Mesendoderm (in vitro differentiated cells): Measurements from ENCODE around the gene GNRHR.

Source experiments
- DNase-seq: peaks from one replicate; pipeline ENCODE4 v3.0.0; 2013
- H2AK5ac ChIP-seq: 2 replicates; pipeline ENCODE4 v1.6.1; 2013; ENCODE audit warnings: low read length, inconsistent platforms
- H2BK120ac ChIP-seq: 2 replicates; pipeline ENCODE4 v1.6.1; 2013; ENCODE audit warnings: low read depth, mild to moderate bottlenecking, low read length, moderate library complexity, mixed read lengths
- H2BK15ac ChIP-seq: replicated peaks from 2 replicates; pipeline ENCODE4 v1.6.1; 2013; ENCODE audit warnings: low read depth, mild to moderate bottlenecking, moderate library complexity
- H2BK5ac ChIP-seq: 2 replicates; pipeline ENCODE4 v1.6.1; 2013; ENCODE audit warnings: low read length, inconsistent platforms
- H3K18ac ChIP-seq: 2 replicates; pipeline ENCODE4 v1.6.1; 2013; ENCODE audit warnings: mild to moderate bottlenecking, low read length, mixed read lengths
- H3K23ac ChIP-seq: one replicate; pipeline ENCODE4 v1.6.1; 2013; ENCODE audit warnings: low read length
- H3K27ac ChIP-seq: 2 replicates; pipeline ENCODE4 v1.5.1; 2013; ENCODE audit warnings: low read depth, mild to moderate bottlenecking, inconsistent platforms, low read length, moderate library complexity
- H3K27me3 ChIP-seq: 2 replicates; pipeline ENCODE4 v1.6.1; 2013; ENCODE audit warnings: low read length, control low read depth, mild to moderate bottlenecking, inconsistent platforms; ENCODE audit not compliant: insufficient read depth, poor library complexity
- H3K36me3 ChIP-seq: 2 replicates; pipeline ENCODE4 v1.6.1; 2013; ENCODE audit warnings: low read length, inconsistent platforms; ENCODE audit not compliant: control insufficient read depth, insufficient read depth
- H3K4ac ChIP-seq: one replicate; pipeline ENCODE4 v1.6.1; 2013; ENCODE audit warnings: low read depth, mild to moderate bottlenecking, low read length, moderate library complexity
- H3K4me1 ChIP-seq: 2 replicates; pipeline ENCODE4 v1.6.1; 2013; ENCODE audit warnings: low read depth, low read length, inconsistent platforms; ENCODE audit not compliant: control insufficient read depth
- H3K4me2 ChIP-seq: 2 replicates; pipeline ENCODE4 v1.6.1; 2013; ENCODE audit warnings: low read length
- H3K4me3 ChIP-seq: 2 replicates; pipeline ENCODE4 v1.5.1; 2013; ENCODE audit warnings: mild to moderate bottlenecking, low read length
- H3K56ac ChIP-seq: one replicate; pipeline ENCODE4 v1.6.1; 2013; ENCODE audit warnings: low read length
- H3K79me1 ChIP-seq: 2 replicates; pipeline ENCODE4 v1.6.1; 2013; ENCODE audit warnings: low read length, inconsistent platforms
- H3K79me2 ChIP-seq: 2 replicates; pipeline ENCODE4 v1.6.1; 2013; ENCODE audit warnings: mild to moderate bottlenecking, low read length; ENCODE audit not compliant: control insufficient read depth, insufficient read depth
- H3K9ac ChIP-seq: 2 replicates; pipeline ENCODE4 v1.6.1; 2013; ENCODE audit warnings: low read length, inconsistent platforms
- H4K5ac ChIP-seq: one replicate; pipeline ENCODE4 v1.6.1; 2013; ENCODE audit warnings: low read length
- H4K8ac ChIP-seq: one replicate; pipeline ENCODE4 v1.6.1; 2013; ENCODE audit warnings: low read depth, mild to moderate bottlenecking, control low read depth, low read length, moderate library complexity
- WGBS: extraction: QIAGEN DNeasy Blood & Tissue Kit; methylation state at CpG from one replicate; pipeline ENCODE4 v1.1.7; 2013; ENCODE audit warnings: low lambda C conversion rate, missing lambda C conversion rate; ENCODE audit not compliant: insufficient coverage; ENCODE audit errors: extremely low coverage; 5-methylcytosine and 5-hydroxymethylcytosine counted together

Gene GNRHR

DNA sequence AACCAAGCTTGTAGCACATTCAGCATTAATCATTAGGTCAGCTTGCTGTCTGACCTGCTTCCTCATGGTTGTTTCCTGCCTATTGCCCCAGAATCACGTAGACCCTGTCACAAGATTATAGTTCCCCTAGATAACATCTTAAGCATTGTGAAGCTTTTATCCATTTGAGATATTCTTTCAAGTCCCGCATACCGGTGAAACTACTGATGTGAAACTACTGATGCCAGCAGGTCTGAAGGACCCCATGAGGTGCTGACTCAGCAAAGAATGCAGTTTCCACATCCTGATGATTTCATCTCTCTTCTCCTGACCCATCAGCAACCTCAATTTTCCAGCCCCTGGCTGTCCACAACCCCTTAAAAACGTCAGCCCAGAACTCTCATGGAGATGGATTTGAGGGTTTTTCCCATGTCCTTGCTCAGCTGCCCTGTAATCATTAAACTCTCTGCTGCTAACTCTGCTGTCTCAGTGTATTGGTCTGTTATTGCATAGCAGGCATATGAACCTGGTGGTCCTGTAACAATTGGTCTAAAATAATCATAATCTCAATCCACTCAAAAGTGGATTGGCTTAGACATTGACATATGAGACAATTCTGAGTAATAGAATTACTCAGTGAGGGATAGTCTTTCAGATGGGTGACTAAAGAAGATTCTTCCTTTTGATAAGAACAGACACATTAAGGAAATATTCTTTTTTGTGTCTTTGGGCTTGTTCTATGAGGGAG is 26.9 kb downstream of the GNRHR start:
- H3K79me2 ChIP-seq, result no peaks in the 10 kb centered on the region
- no peak overlapping the region for H2BK15ac ChIP-seq
- no peak overlapping the region for H2BK120ac ChIP-seq
- no peak overlapping the region for H3K9ac ChIP-seq
- no peak overlapping the region for H3K4me3 ChIP-seq
- DNase-seq, result peak; percentile 83
- H2AK5ac ChIP-seq, result no peak overlapping the region
- H2BK5ac ChIP-seq, result no peak overlapping the region
- no peaks in the 10 kb centered on the region for H3K27me3 ChIP-seq
- no peak overlapping the region for H3K18ac ChIP-seq
- H3K36me3 ChIP-seq, result no peaks in the 10 kb centered on the region
- H3K23ac ChIP-seq, result no peak overlapping the region
- no peak overlapping the region for H3K4ac ChIP-seq
- no peak overlapping the region for H4K8ac ChIP-seq
- no CpG with 5 or more reads among the region's 4 CpGs for WGBS
- H3K56ac ChIP-seq, result no peak overlapping the region
- no peaks in the 10 kb centered on the region for H3K79me1 ChIP-seq
- no peak overlapping the region for H4K5ac ChIP-seq
- peaks cover under 1% of the 10 kb centered on the region for H3K4me1 ChIP-seq
- H3K27ac ChIP-seq, result no peak overlapping the region
- no peak overlapping the region for H3K4me2 ChIP-seq

DNA sequence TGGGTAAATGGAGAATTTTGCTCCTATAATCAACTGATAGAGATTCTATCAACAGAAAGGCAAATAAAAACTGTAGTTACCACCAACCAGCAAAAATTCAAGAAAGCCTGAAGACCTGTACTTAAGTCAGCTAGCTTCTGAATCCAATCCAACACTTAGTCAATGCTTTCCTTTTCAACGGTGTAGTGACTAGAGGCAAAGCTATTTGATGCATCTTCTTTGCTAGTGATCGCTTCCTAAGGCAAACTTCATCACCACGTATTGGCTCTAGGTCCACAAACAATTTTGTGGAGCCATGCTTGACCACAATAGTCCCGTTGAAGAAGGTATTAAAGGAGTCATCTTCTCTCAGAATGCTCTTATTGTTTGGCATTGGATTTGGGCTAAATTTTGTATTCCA is 28.2 kb downstream of the GNRHR start:
- Histone ChIP-seq H3K79me1 (no peaks in the 10 kb centered on the region), H3K27ac (no peak overlapping the region), H3K4me2 (no peak overlapping the region), H2BK5ac (no peak overlapping the region), H3K4me3 (no peak overlapping the region), H3K4ac (no peak overlapping the region), H2BK15ac (no peak overlapping the region), H3K27me3 (no peaks in the 10 kb centered on the region), H3K4me1 (peaks cover 10% of the 10 kb centered on the region), H3K36me3 (no peaks in the 10 kb centered on the region), H3K23ac (no peak overlapping the region), H3K18ac (no peak overlapping the region), H4K5ac (no peak overlapping the region), H2AK5ac (no peak overlapping the region), H3K56ac (no peak overlapping the region), H3K79me2 (no peaks in the 10 kb centered on the region), H3K9ac (no peak overlapping the region), H2BK120ac (no peak overlapping the region), H4K8ac (no peak overlapping the region)
- WGBS, result no CpG with 5 or more reads among the region's 4 CpGs
- no peak for DNase-seq

DNA sequence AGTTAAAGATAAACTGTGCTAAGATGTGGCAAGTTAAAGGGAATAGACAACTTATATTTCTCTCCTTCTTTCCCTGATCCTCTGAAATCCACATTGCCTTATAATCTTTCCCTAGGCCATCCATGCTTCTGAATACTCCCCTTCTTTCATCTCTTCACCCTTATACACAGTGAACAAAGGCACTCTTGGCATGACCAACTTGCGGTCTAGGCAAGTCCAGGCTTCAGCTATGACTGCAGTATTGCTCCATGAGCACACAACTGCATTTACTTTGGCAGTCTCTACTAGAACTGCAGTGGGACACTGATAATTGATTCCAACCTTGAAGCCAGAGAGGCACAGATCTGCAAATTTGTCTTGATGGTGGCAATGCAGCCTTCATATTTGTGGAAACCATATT is 29.1 kb downstream of the GNRHR start:
- H3K4ac ChIP-seq, result no peak overlapping the region
- no peak overlapping the region for H3K4me3 ChIP-seq

DNA sequence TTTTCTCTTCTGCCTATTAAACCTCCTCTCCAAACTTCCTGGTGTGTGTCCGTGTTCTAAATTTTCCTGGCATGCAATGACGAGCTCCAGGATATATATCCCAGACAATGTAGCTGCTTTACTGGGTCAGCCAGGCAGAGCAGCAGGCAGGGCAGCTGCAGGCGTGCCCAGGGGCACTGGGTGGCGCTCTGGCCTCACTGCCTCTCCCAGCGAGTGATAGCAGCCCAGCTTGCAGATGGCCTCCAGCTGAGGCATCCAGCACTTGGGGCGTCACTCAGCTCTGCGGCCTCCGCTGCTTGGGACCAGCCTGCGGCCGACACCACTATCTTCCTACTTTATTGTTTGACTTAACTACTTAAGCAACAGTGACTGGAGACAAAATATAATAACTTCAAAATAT is 30.2 kb downstream of the GNRHR start:
- Histone ChIP-seq H3K79me2 (no peaks in the 10 kb centered on the region), H2AK5ac (no peak overlapping the region), H2BK5ac (no peak overlapping the region), H3K27ac (no peak overlapping the region), H3K18ac (no peak overlapping the region), H3K4me2 (no peak overlapping the region), H3K9ac (no peak overlapping the region), H3K27me3 (no peaks in the 10 kb centered on the region), H2BK120ac (no peak overlapping the region), H3K4me3 (no peak overlapping the region), H4K8ac (no peak overlapping the region), H2BK15ac (no peak overlapping the region), H3K4me1 (peaks cover 10% of the 10 kb centered on the region), H3K23ac (no peak overlapping the region), H3K56ac (no peak overlapping the region), H3K4ac (no peak overlapping the region), H4K5ac (no peak overlapping the region), H3K79me1 (no peaks in the 10 kb centered on the region), H3K36me3 (no peaks in the 10 kb centered on the region)
- no CpG with 5 or more reads among the region's 10 CpGs for WGBS
- peak; percentile 68 for DNase-seq

More for the DNA sequence above, 29.1 kb downstream of the GNRHR start:
- Histone ChIP-seq H2BK15ac (no peak overlapping the region), H3K79me1 (no peaks in the 10 kb centered on the region), H2BK5ac (no peak overlapping the region), H3K4me1 (peaks cover 10% of the 10 kb centered on the region), H3K36me3 (no peaks in the 10 kb centered on the region), H4K5ac (no peak overlapping the region), H3K56ac (no peak overlapping the region), H3K27me3 (no peaks in the 10 kb centered on the region), H3K23ac (no peak overlapping the region), H3K79me2 (no peaks in the 10 kb centered on the region), H3K9ac (no peak overlapping the region), H3K27ac (no peak overlapping the region), H2BK120ac (no peak overlapping the region), H3K4me2 (no peak overlapping the region), H3K18ac (no peak overlapping the region), H4K8ac (no peak overlapping the region), H2AK5ac (no peak overlapping the region)
- DNase-seq, result no peak
- WGBS, result no CpG with 5 or more reads among the region's 1 CpG

DNA sequence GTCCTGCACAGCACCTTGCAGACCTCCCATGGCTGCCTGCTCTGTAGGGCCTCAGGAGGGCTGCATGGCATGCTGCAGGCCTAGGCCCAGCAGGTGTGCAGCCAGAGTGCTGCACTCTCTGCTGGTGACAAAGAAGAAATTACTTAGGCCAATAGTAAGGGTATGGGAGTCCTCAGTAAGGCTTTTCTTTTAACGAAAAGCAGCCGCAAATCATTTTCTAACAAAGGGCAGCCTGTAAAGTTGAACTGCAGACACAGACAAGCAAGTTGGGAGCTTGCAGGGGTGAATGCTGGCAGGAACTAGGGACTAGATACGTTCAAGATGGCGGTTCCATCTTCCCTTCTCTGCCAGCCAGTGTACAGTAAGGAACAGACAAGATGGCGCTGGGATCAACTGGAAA is 30.8 kb downstream of the GNRHR start:
- Histone ChIP-seq H2BK120ac (no peak overlapping the region), H3K27me3 (no peaks in the 10 kb centered on the region)

More for the DNA sequence above, 30.8 kb downstream of the GNRHR start:
- Histone ChIP-seq H3K4me1 (peaks cover 10% of the 10 kb centered on the region), H3K79me2 (no peaks in the 10 kb centered on the region), H3K9ac (no peak overlapping the region), H3K4me3 (no peak overlapping the region), H2AK5ac (no peak overlapping the region), H2BK5ac (no peak overlapping the region), H2BK15ac (no peak overlapping the region), H3K27ac (no peak overlapping the region), H3K79me1 (no peaks in the 10 kb centered on the region), H4K8ac (no peak overlapping the region), H3K56ac (no peak overlapping the region), H3K4me2 (no peak overlapping the region), H3K23ac (no peak overlapping the region), H3K18ac (no peak overlapping the region), H3K36me3 (no peaks in the 10 kb centered on the region), H3K4ac (no peak overlapping the region), H4K5ac (no peak overlapping the region)
- no peak for DNase-seq
- WGBS, result no CpG with 5 or more reads among the region's 5 CpGs
